Measurements from ENCODE around the gene TSKU.

TSKU gene

DNA sequence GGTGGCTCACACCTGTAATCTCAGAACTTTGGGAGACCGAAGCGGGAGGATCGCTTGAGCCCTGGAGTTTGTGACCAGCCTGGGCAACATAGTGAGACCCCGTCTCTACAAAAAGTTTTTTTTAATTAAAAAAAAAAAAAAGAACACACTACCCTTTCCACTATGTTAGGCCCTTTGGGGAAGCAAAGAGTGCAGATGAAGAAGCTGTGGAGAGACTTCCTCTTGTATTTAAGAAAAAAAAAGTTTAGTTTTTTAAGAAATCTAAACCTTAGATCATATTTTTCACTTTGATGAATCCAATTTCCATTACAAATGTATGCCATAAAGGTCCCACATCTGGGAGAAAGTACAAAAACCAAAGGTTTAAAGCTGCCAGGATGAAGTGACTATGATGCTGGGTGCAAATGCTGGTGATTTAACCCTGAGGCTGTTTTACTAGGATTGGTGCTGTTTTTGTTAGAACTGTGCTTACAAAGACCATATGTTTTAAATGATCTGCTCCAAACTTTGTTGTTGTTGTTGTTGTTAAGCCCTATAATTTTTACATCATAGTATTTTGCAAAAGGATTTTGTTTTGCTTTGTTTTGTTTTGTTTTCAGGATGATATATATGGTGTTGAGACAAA lies 48.6 kb downstream of the TSKU start:
- no peak overlapping the region for H3K4me3 ChIP-seq (ENCODE audit: low read depth, low read length)
- H3K9ac ChIP-seq, result no peak overlapping the region
- TF ChIP-seq, protein P1, sequence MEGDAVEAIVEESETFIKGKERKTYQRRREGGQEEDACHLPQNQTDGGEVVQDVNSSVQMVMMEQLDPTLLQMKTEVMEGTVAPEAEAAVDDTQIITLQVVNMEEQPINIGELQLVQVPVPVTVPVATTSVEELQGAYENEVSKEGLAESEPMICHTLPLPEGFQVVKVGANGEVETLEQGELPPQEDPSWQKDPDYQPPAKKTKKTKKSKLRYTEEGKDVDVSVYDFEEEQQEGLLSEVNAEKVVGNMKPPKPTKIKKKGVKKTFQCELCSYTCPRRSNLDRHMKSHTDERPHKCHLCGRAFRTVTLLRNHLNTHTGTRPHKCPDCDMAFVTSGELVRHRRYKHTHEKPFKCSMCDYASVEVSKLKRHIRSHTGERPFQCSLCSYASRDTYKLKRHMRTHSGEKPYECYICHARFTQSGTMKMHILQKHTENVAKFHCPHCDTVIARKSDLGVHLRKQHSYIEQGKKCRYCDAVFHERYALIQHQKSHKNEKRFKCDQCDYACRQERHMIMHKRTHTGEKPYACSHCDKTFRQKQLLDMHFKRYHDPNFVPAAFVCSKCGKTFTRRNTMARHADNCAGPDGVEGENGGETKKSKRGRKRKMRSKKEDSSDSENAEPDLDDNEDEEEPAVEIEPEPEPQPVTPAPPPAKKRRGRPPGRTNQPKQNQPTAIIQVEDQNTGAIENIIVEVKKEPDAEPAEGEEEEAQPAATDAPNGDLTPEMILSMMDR (IDR thresholded peaks at IDR 0.05), result no peak

DNA sequence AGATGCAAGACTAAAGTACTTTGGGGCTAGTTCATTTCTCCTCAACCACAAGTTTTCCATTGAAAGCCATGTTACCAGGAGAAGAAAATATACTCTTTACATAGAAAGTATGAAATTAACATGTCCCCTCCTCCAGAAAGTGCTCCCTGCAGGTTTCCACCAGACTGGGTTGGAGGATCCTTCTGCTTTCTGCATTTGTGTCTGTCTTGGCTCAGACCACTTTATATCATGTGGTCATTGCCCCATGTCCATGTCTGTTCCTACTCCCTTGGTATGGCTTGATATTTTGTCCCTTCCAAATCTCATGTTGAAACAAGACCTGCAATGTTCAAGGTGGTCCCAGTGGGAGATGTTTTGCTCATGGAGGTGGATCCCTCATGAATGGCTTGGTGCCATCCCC lies 49.2 kb downstream of the TSKU start:
- no peak overlapping the region for H3K4me2 ChIP-seq (ENCODE audit: low read length)
- no peaks in the 10 kb centered on the region for H3K79me2 ChIP-seq
- TF ChIP-seq, protein P1 (IDR thresholded peaks at IDR 0.05), result no peak

More for the DNA sequence above, 48.6 kb downstream of the TSKU start:
- H3K27ac ChIP-seq, result no peak overlapping the region
- H3K79me2 ChIP-seq, result no peaks in the 10 kb centered on the region
- no peaks in the 10 kb centered on the region for H3K36me3 ChIP-seq (ENCODE audit: control insufficient read depth, insufficient read depth, low read length)
- no peaks in the 10 kb centered on the region for H3K4me1 ChIP-seq
- no peak overlapping the region for H3K4me2 ChIP-seq (ENCODE audit: low read length)
- H3K9me3 ChIP-seq (ENCODE audit: control insufficient read depth, low read length), result no peaks in the 10 kb centered on the region
- no peaks in the 10 kb centered on the region for H3K27me3 ChIP-seq (ENCODE audit: control insufficient read depth, insufficient read depth, low read length)
- no peak overlapping the region for H2AFZ ChIP-seq

GRCh38 chr11:76834151-76834550 lies 51.0 kb downstream of the TSKU start:
- Histone ChIP-seq H3K9ac (no peak overlapping the region), H3K4me2 (ENCODE audit: low read length) (no peak overlapping the region), H3K27ac (no peak overlapping the region), H3K27me3 (ENCODE audit: control insufficient read depth, insufficient read depth, low read length) (no peaks in the 10 kb centered on the region), H3K4me1 (no peaks in the 10 kb centered on the region), H3K4me3 (ENCODE audit: low read depth, low read length) (no peak overlapping the region), H3K36me3 (ENCODE audit: control insufficient read depth, insufficient read depth, low read length) (no peaks in the 10 kb centered on the region), H2AFZ (no peak overlapping the region), H3K9me3 (ENCODE audit: control insufficient read depth, low read length) (no peaks in the 10 kb centered on the region), H3K79me2 (no peaks in the 10 kb centered on the region)
- TF ChIP-seq, protein P1 (IDR thresholded peaks at IDR 0.05), result no peak

More for the DNA sequence above, 49.2 kb downstream of the TSKU start:
- no peaks in the 10 kb centered on the region for H3K36me3 ChIP-seq (ENCODE audit: control insufficient read depth, insufficient read depth, low read length)
- H3K4me1 ChIP-seq, result no peaks in the 10 kb centered on the region
- no peaks in the 10 kb centered on the region for H3K27me3 ChIP-seq (ENCODE audit: control insufficient read depth, insufficient read depth, low read length)
- H3K9me3 ChIP-seq (ENCODE audit: control insufficient read depth, low read length), result no peaks in the 10 kb centered on the region
- no peak overlapping the region for H2AFZ ChIP-seq
- no peak overlapping the region for H3K4me3 ChIP-seq (ENCODE audit: low read depth, low read length)
- H3K9ac ChIP-seq, result no peak overlapping the region
- H3K27ac ChIP-seq, result no peak overlapping the region

DNA sequence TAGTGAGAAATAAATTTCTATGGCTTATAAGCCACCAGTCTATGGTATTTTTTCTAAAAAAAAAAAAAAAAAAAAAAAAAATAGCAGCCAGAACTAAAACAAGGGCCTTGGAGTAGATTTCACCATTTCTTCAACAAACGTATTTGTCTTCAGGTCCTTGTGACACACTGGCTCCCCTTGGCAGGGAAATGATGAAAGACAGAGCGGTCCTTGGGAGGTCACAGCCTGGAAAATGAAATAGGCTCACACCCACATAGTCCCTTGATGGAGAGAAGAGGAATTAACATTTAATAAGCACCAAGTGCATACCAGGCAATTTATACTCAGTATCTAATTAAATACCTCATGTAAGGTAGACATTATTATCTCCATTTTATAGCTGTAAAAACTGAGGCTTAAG lies 51.9 kb downstream of the TSKU start:
- no peak overlapping the region for H3K4me2 ChIP-seq (ENCODE audit: low read length)
- no peak overlapping the region for H3K27ac ChIP-seq
- H3K9ac ChIP-seq, result no peak overlapping the region
- no peaks in the 10 kb centered on the region for H3K79me2 ChIP-seq
- H3K4me1 ChIP-seq, result no peaks in the 10 kb centered on the region
- no peaks in the 10 kb centered on the region for H3K27me3 ChIP-seq (ENCODE audit: control insufficient read depth, insufficient read depth, low read length)
- no peak overlapping the region for H2AFZ ChIP-seq
- H3K4me3 ChIP-seq (ENCODE audit: low read depth, low read length), result no peak overlapping the region
- H3K36me3 ChIP-seq (ENCODE audit: control insufficient read depth, insufficient read depth, low read length), result no peaks in the 10 kb centered on the region
- TF ChIP-seq, protein P1 (IDR thresholded peaks at IDR 0.05), result no peak
- H3K9me3 ChIP-seq (ENCODE audit: control insufficient read depth, low read length), result no peaks in the 10 kb centered on the region
